GM12878 (cell line): ENCODE measurements around the gene PPP2R1B. TPM values are rescaled to one million over a fixed set of nuclear protein-coding genes. Genes with fewer than 3 reads are reported as not detected.
A peak's percentile ranks its signal among the peaks of the same experiment; 100 is the strongest.

ENCODE experiments used
- ATAC-seq: fragments of 200-7000 bp; cut with Tn5 transposase; 3 replicates; pipeline ENCODE4 v1.9.1; 2020; ENCODE audit warnings: mild to moderate bottlenecking, moderate library complexity
- BruUV-seq: library from RNA; stranded (reverse); fragments of 400-500 nt; replicated peaks from 2 replicates; lab custom pipeline; 2021; lab: Mats Ljungman, UMichigan
- CTCF ChIA-PET: fragments of 300-600 bp; sonication (Branson Sonifier 250); formaldehyde crosslinking; extraction: SDS; loops from one replicate; lab custom pipeline; 2021; ENCODE audit warnings: inconsistent platforms; lab: Yijun Ruan, JAX
- POLR2A ChIA-PET: fragments of 350-600 bp; formaldehyde crosslinking; extraction: SDS; loops from one replicate; lab custom pipeline; 2021; ENCODE audit warnings: inconsistent platforms; lab: Charles Lee
- RAD21 ChIA-PET: fragments of 300-600 bp; sonication (Branson Sonifier 250); formaldehyde crosslinking; loops from one replicate; lab custom pipeline; 2023; ENCODE audit warnings: antibody characterized with exemption; ENCODE audit not compliant: unreplicated experiment; lab: Charles Lee
- SMC1A ChIA-PET: fragments of 300-600 bp; sonication (Branson Sonifier 250); formaldehyde crosslinking; loops from one replicate; lab custom pipeline; 2023; ENCODE audit not compliant: unreplicated experiment, uncharacterized antibody; lab: Charles Lee
- DNase-seq: peaks from one replicate; pipeline ENCODE4 v3.0.0-alpha.2; 2011; ENCODE audit warnings: low read depth, low spot score
- FAIRE-seq: peaks from 3 replicates; lab custom pipeline; 2011; peaks lifted over from hg19 to GRCh38; lab: Jason Lieb, UNC
- H2AFZ ChIP-seq: 2 replicates; pipeline ENCODE4 v1.6.0; 2011; ENCODE audit warnings: low read depth, low read length, control low read depth; ENCODE audit not compliant: control insufficient read depth
- H3K27ac ChIP-seq: 2 replicates; pipeline ENCODE4 v1.5.1; 2011; ENCODE audit warnings: control low read depth; ENCODE audit not compliant: control insufficient read depth, insufficient read depth
- H3K27me3 ChIP-seq, 2 experiments: replicated peaks in 1 of 2; 2 replicates each; pipeline versions ENCODE4 v1.6.0 to v1.6.1; 2011; ENCODE audit warnings: low read length in 1 of 2; ENCODE audit not compliant: control insufficient read depth in 2 of 2, insufficient read depth in 2 of 2
- H3K36me3 ChIP-seq, 2 experiments: 2 replicates each; pipeline ENCODE4 v1.5.1; 2011; ENCODE audit warnings: low read length in 1 of 2; ENCODE audit not compliant: control insufficient read depth in 2 of 2, insufficient read depth in 2 of 2
- H3K4me1 ChIP-seq: 2 replicates; pipeline ENCODE4 v1.6.1; 2011; ENCODE audit warnings: mild to moderate bottlenecking, low read length, moderate library complexity, mixed read lengths; ENCODE audit not compliant: control insufficient read depth, insufficient read depth
- H3K4me2 ChIP-seq: 2 replicates; pipeline ENCODE4 v1.6.0; 2011; ENCODE audit warnings: control low read depth; ENCODE audit not compliant: control insufficient read depth, insufficient read depth
- H3K4me3 ChIP-seq: fragments of 200-600 bp; sonication (generic); 2 replicates; pipeline ENCODE4 v1.5.1; 2016
- H3K79me2 ChIP-seq: 2 replicates; pipeline ENCODE4 v1.6.0; 2011; ENCODE audit warnings: low read length; ENCODE audit not compliant: control insufficient read depth, insufficient read depth
- H3K9ac ChIP-seq: 2 replicates; pipeline ENCODE4 v1.8.0; 2011; ENCODE audit warnings: low read length, control low read depth, mixed read lengths; ENCODE audit not compliant: control insufficient read depth, insufficient read depth
- H3K9me3 ChIP-seq: replicated peaks from 3 replicates; pipeline ENCODE4 v1.5.1; 2011; ENCODE audit warnings: mild to moderate bottlenecking, low read length; ENCODE audit not compliant: control insufficient read depth, insufficient read depth
- H4K20me1 ChIP-seq: 2 replicates; pipeline ENCODE4 v1.6.0; 2011; ENCODE audit not compliant: control insufficient read depth, insufficient read depth
- BCL11A ChIP-seq: IDR thresholded peaks from 2 replicates; pipeline ENCODE4 v1.6.1; 2011; ENCODE audit warnings: low read depth, low read length
- BHLHE40 ChIP-seq, 2 experiments: fragments of 450-650 bp in 1 of 2; IDR thresholded peaks; 2 replicates each; pipeline ENCODE4 v1.6.1; 2011 to 2017; ENCODE audit warnings: low read depth in 2 of 2, borderline replicate concordance in 1 of 2, improper control_type of control experiment in 1 of 2, low read length in 1 of 2, mild to moderate bottlenecking in 1 of 2
- CBFB ChIP-seq: IDR thresholded peaks from 2 replicates; pipeline ENCODE4 v1.6.1; 2016; ENCODE audit warnings: antibody characterized with exemption, low read depth
- E2F8 ChIP-seq: fragments of 450-650 bp; IDR thresholded peaks from 2 replicates; pipeline ENCODE4 v1.6.1; 2018; ENCODE audit warnings: mild to moderate bottlenecking, low read depth, moderate library complexity; ENCODE audit not compliant: partially characterized antibody
- GATAD2B ChIP-seq: fragments of 450-650 bp; conservative IDR thresholded peaks from 2 replicates; pipeline ENCODE4 v1.6.1; 2017; ENCODE audit warnings: low read depth, mild to moderate bottlenecking, moderate library complexity
- HSF1 ChIP-seq: fragments of 150-350 bp; IDR thresholded peaks from 2 replicates; pipeline ENCODE4 v1.6.1; 2014; ENCODE audit warnings: mild to moderate bottlenecking, low read depth, low read length
- IKZF1 ChIP-seq: fragments of 450-650 bp; conservative IDR thresholded peaks from 2 replicates; pipeline ENCODE4 v1.6.1; 2017; ENCODE audit warnings: antibody characterized with exemption, mild to moderate bottlenecking
- KLF5 ChIP-seq: fragments of 450-650 bp; IDR thresholded peaks from 2 replicates; pipeline ENCODE4 v1.6.1; 2014; ENCODE audit warnings: mild to moderate bottlenecking; ENCODE audit not compliant: partially characterized antibody
- LARP7 ChIP-seq: fragments of 450-650 bp; IDR thresholded peaks from 2 replicates; pipeline ENCODE4 v1.6.1; 2017; ENCODE audit warnings: mild to moderate bottlenecking
- MEF2A ChIP-seq: IDR thresholded peaks from 2 replicates; pipeline ENCODE4 v1.6.1; 2011; ENCODE audit warnings: low read depth, mild to moderate bottlenecking, low read length, moderate library complexity; ENCODE audit not compliant: insufficient read depth
- MTA2 ChIP-seq: fragments of 450-650 bp; IDR thresholded peaks from 2 replicates; pipeline ENCODE4 v1.6.1; 2016; ENCODE audit warnings: low read depth, mild to moderate bottlenecking, moderate library complexity
- NR2F1 ChIP-seq: fragments of 450-650 bp; conservative IDR thresholded peaks from 2 replicates; pipeline ENCODE4 v1.6.1; 2017; ENCODE audit warnings: mild to moderate bottlenecking
- SUZ12 ChIP-seq: fragments of 200-600 bp; sonication (generic); IDR thresholded peaks from one replicate; pipeline ENCODE4 v1.6.1; 2018; ENCODE audit warnings: antibody characterized with exemption, mild to moderate bottlenecking; ENCODE audit not compliant: unreplicated experiment
- YBX1 ChIP-seq: fragments of 450-650 bp; IDR thresholded peaks from 2 replicates; pipeline ENCODE4 v1.6.1; 2016; ENCODE audit warnings: antibody characterized with exemption
- ZNF217 ChIP-seq: fragments of 450-650 bp; IDR thresholded peaks from 2 replicates; pipeline ENCODE4 v1.6.1; 2017; ENCODE audit warnings: antibody characterized with exemption, mild to moderate bottlenecking
- WGBS: methylation state at CpG from one replicate; pipeline ENCODE4 v1.1.6; 2016; ENCODE audit warnings: low lambda C conversion rate; ENCODE audit not compliant: insufficient replicate concordance, insufficient coverage; ENCODE audit errors: missing lambda C conversion rate; 5-methylcytosine and 5-hydroxymethylcytosine counted together
- in situ Hi-C: fragments of 300-500 bp; cut with MboI; formaldehyde crosslinking; loops from 9 replicates; pipeline ENCODE4 v1.14.3; 2018; ENCODE audit warnings: mixed read lengths
- intact Hi-C: fragments of 100-400 bp; cut with micrococcal nuclease; formaldehyde crosslinking; loops from one replicate; pipeline ENCODE4 v1.14.2; 2022; ENCODE audit not compliant: unreplicated experiment
- polyA plus RNA-seq, 11 experiments: library from polyadenylated mRNA; depleted of rRNA in 4 of 11; unstranded in 6 of 11; stranded (reverse) in 5 of 11; fragments of >200 nt; fragmentation: Nextera tagmentation in 4 of 11; fragmentation: Illumina TruSeq in 1 of 11; extraction: Ambion mirVana in 4 of 11; extraction: Trizol in 1 of 11; gene quantifications; 1 replicate in 1 of 11; 2 replicates in 10 of 11; pipeline versions ENCODE4 v1.2.1 to v1.2.3, GENCODE V29; 2011 to 2016; ENCODE audit warnings: inconsistent platforms in 2 of 11, missing spikeins in 2 of 11, low read depth in 1 of 11
- total RNA-seq, 4 experiments: library from RNA; depleted of rRNA in 3 of 4; stranded (reverse); fragments of >200 nt in 3 of 4; fragmentation: Illumina TruSeq in 1 of 4; extraction: Trizol in 1 of 4; gene quantifications; 2 replicates each; pipeline versions ENCODE4 v1.2.1 to v1.2.3, GENCODE V29; 2013 to 2021
- TF ChIP-seq, protein P1 (sequence below): fragments of 450-650 bp; IDR thresholded peaks from 2 replicates; pipeline ENCODE4 v1.6.1; 2014; ENCODE audit warnings: mild to moderate bottlenecking
- TF ChIP-seq, protein P2 (sequence below): fragments of 450-650 bp; IDR thresholded peaks from 2 replicates; pipeline ENCODE4 v1.6.1; 2016; ENCODE audit warnings: mild to moderate bottlenecking

The PPP2R1B gene
- total and polyA plus RNA-seq, 10 of the 15 experiments (the other 5 are each of a cell fraction or from before 2014, with no cell fraction given), result 26.6 to 68.2 (median 35.7) TPM

- SMC1A ChIA-PET, result interaction anchor here (1.0 to 8.1 kb wide), 20 partner anchors 10 to 196 kb away, joined by 3 to 154 read pairs (median 4); partner anchors contain the start of gene SIK2
- DNase-seq, result no peak
- no peak for FAIRE-seq
- H3K4me2 ChIP-seq, result peak overlapping the region; percentile 8; the same call in 1 of the 2 replicates
- no peaks in the 10 kb centered on the region for H3K27me3 ChIP-seq
- H3K27ac ChIP-seq, result no peak overlapping the region
- H3K4me3 ChIP-seq, result no peak overlapping the region
- POLR2A ChIA-PET, result interaction anchor here (0.7 to 6.0 kb wide), 5 partner anchors 14 to 242 kb away, joined by 4 to 36 read pairs (median 4); partner anchors contain the start of gene SIK2
- no peaks in the 10 kb centered on the region; the same call in 1 of the 2 replicates for H3K4me1 ChIP-seq
- peaks cover 3 to 23% of the 10 kb centered on the region in 2 experiments for H3K36me3 ChIP-seq
- no TSS peak for BruUV-seq
- intact Hi-C loops, result no loop called here
- no peak overlapping the region for H3K9ac ChIP-seq
- ATAC-seq, result no peak
- no peaks in the 10 kb centered on the region for H4K20me1 ChIP-seq
- 100% methylated on average over 5 of the region's 5 CpGs for WGBS
- in situ Hi-C loops, result no loop called here
- TF ChIP-seq KLF5 (no peak), YBX1 (no peak), HSF1 (no peak), IKZF1 (no peak), SUZ12 (no peak), MEF2A (no peak), MTA2 (no peak), LARP7 (no peak), CBFB (no peak), ZNF217 (no peak), BCL11A (no peak), NR2F1 (no peak), GATAD2B (no peak), E2F8 (no peak), BHLHE40 (IDR thresholded peaks at IDR 0.05; ENCODE audit: borderline replicate concordance in 1 of 2, low read depth in 2 of 2, low read length in 1 of 2) (no peak)
- TF ChIP-seq, protein P1, sequence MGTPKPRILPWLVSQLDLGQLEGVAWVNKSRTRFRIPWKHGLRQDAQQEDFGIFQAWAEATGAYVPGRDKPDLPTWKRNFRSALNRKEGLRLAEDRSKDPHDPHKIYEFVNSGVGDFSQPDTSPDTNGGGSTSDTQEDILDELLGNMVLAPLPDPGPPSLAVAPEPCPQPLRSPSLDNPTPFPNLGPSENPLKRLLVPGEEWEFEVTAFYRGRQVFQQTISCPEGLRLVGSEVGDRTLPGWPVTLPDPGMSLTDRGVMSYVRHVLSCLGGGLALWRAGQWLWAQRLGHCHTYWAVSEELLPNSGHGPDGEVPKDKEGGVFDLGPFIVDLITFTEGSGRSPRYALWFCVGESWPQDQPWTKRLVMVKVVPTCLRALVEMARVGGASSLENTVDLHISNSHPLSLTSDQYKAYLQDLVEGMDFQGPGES, result no peak
- TF ChIP-seq, protein P2, sequence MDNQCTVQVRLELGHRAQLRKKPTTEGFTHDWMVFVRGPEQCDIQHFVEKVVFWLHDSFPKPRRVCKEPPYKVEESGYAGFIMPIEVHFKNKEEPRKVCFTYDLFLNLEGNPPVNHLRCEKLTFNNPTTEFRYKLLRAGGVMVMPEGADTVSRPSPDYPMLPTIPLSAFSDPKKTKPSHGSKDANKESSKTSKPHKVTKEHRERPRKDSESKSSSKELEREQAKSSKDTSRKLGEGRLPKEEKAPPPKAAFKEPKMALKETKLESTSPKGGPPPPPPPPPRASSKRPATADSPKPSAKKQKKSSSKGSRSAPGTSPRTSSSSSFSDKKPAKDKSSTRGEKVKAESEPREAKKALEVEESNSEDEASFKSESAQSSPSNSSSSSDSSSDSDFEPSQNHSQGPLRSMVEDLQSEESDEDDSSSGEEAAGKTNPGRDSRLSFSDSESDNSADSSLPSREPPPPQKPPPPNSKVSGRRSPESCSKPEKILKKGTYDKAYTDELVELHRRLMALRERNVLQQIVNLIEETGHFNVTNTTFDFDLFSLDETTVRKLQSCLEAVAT, result no peak
- H3K79me2 ChIP-seq, result peaks cover 22% of the 10 kb centered on the region
- CTCF ChIA-PET, result interaction anchor here (0.6 to 13.4 kb wide), 13 partner anchors 15 to 196 kb away, joined by 3 to 174 read pairs (median 5); partner anchors contain the start of genes ALG9 and SIK2
- H2AFZ ChIP-seq, result no peak overlapping the region
- RAD21 ChIA-PET, result interaction anchor here (0.7 to 7.6 kb wide), 10 partner anchors 15 to 1456 kb away, joined by 3 to 136 read pairs (median 4); partner anchors contain the start of gene SIK2
- no peaks in the 10 kb centered on the region for H3K9me3 ChIP-seq
Measured at GRCh38 chr11:111762526-111762925, 3.7 kb downstream of the PPP2R1B start.
